Stimulated activated CD8-positive, alpha-beta memory T cell treated with anti-CD3 and anti-CD28 coated beads, Interleukin-4, amount 100 ng/mL, for 4 hours (primary cell): Measurements from ENCODE around the gene PEX14.

Experiments
- DNase-seq, 2 donors: peaks; one replicate each; pipeline ENCODE4 v3.0.0-alpha.2; 2020; ENCODE audit warnings: low read depth in 2 of 2, low spot score in 1 of 2

Gene PEX14

DNA sequence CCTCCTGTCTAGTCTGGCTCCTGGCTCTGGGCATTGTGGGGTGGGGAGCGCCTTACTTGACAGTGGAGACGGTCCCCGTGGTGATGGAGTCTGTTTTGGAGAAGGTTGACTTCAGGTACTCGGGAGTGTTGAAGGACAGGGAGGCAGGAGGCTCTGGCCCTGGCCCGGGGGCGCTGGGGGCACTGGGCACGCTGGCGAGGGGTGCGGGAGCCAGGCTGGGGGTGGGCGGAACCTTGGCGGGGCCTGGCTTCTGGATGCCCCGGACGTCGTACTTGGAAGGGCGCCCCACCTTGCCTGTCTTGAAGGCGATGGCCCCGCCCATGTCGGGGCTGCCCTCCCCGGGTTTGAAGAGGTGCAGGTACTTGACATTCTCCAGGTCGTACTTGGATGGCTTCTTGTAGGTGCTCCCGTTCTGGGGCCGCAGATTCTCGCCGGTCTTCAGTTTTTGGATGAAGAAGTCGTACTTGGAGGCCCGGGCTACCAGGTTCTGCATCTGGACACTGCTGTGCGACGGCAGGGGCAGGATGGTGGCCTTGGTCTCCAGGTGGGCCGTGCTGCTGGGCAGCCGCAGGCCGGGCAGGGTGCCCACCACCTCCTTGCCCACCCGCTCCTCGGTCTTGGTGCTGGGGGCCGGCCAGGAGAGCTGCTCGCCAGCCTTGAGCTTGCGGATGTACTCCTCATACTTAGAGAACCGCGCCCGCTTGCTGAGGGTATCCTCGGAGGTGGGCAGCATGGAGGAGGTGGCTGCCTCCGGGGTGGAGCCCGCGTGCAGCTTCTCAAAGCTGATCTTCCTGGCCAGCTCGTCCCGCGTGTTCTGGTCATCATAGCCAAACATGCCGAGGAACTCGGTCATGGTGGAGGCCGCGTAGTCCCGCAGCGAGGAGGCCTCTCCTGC lies 185.1 kb downstream of the PEX14 start:
- DNase-seq = no peak

DNA sequence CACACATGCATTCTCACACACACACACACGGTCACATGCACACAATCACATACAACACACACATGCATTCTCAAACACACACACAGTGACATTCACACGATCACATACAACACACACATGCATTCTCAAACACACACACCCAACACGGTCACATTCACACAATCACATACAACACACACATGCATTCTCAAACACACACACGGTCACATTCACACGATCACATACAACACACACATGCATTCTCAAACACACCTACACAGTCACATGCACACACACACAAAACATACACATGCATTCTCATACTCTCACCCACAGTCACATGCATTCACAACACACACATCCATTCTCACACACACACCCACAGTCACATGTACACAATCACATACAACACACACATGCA lies 186.7 kb downstream of the PEX14 start:
- no peak for DNase-seq

DNA sequence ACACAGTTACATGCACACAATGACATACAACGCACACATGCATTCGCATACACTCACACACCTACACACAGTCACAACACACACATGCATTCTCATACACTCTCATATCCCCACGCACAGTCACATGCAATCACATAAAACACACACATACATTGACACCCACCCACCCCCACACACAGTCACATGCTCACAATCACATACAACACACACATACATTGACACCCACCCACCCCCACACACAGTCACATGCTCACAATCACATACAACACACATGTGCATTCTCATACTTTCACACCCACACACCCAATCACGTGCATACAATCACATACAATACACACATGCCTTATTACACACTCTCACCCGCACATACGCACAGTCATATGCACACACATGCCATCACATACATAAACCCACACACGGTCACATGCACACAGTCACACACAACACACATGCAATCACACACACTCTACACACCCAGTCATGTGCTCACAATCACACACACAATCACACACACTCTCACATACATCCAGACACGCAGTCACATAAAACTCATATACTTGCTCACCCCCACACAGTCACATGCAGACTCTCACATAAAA lies 187.4 kb downstream of the PEX14 start:
- no peak for DNase-seq

DNA sequence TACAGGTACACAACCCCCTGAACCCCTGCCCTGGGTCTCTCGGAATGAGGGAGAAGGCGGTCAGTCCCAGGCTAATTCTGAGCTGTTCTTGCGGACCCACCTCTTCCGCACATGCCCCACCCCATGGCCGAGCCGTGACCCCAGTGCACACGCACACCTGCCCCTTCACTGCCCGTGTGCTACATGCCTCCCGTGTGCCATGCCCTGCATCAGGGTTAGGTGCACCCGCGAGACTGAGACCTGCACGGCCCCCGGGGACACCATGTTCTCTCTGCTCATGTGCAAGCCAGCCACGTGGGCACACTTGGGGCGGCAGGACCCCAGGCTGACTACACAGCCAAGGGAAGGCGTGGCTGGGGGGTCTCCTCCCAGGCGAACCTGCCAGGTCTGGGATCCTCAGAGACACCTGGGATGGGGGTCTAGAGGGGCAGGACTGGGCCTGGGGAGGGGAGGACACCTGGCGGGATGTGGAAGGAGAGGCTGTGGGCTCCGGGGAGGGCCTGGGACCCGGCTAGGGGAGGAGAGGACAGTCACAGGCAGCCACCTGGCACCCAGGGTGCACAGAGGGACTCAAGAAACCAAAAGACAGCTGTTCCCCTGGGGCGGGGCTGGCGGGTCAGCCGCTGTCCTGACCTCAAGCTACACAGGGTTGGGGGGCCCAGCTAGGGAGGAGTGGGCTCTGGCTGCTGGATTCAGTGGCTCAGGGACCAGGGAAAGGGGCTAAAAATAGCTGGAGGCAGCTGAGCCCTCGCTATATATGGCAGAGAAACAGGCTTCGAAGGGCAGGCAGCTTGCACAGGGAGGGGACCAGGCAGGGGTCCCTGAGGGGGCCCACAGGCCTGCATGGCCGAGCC lies 188.3 kb downstream of the PEX14 start:
- no peak for DNase-seq

DNA sequence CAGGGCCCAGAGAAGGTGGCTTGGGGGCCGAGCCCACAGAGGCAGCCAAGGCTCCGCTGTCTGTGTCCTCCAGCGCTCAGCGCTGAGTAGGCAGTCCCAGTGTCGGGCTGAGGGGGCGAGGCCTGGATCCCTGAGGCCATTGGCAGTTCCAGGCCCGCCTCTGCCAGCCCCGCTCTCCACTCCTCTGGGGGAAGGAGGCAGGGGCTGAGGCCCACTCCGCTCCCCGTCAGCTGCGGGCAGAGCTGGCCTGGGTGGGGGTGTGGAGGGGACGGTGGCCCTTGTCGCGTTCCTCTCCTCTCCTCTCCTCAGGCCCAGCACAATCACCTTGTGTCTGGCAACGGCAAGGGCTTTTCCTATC lies 188.9 kb downstream of the PEX14 start:
- no peak for DNase-seq

DNA sequence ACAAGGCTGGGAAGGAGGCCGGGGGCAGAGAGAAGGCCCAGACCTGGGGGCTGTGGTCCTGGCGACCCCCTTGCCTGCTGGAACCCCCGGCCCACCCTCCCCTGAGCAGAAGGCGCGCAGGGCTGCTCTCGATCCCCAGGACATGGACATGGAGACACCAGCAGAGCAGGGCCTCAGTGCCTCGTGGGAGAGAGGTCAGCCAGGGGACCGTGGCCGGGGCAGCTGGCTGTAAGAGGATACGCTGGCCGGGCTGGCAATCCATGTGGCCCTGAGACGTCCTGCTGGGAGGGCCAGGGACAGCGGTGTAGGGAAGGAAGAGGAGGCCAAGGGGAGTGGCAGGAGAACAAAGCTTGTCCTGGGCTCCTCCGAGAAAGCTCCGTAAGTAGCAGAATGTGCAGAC lies 189.5 kb downstream of the PEX14 start:
- DNase-seq = no peak

DNA sequence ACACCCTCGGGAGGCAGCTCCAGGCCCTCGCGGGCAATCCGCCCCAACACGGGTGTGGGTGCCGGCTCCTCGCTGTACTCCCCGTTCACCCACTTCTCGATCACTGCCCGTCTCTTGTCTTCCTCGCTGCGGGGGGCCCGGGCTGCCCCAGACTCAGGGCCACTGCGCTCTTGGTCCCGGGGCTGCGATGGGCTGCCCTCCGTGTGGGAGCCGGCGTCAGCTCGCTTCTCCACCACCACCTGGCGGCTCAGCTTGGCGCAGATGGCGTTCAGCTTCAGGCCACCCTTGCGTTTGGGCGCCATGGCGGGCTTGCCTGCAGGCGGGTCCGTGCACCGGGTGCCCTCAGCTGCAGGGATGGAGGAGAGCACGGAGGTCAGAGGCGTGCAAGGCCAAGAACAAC lies 190.5 kb downstream of the PEX14 start:
- no peak for DNase-seq

DNA sequence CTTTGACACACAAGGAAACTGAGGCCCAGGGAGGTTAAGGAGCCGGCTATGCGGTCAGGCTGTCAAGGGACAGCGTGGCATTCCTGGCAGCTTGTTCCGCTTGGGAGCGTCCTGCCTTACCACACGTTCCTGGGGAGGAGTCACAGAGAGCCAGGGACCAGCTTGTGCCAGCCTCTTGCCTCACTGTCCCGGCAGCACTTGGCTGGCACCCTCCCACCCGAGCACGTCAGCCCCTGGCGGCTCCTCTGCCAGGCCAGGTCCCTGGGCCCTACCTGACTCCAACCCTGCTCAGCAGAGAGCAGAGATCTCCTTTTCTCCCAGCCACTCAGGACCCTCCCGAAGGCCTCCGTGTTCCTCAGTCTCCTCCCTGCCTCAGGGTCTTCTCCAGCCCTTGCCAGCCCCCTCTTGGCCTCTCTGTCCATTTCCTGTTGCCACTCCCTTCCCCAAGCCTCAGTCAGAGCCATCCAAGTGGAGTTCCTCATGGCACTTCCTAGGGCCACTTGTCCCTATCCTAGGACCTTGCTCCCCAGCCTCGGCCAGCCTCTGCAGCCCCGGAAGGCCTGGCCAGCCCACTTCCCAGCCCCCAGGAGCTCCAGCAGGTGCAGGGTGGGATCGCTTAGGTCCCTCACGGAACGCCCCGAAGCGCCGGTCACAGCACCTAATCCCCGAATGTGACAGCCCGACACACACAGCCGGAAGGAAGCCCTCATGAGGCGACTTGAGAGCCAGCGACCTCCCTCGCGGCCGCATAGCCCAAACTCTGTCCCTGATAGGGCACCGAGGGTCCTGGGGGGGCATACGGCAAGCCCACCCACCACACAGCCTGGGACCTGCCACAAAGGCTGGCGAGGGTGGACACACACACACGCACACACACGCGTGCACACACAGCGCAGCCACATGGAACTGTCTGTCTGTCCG lies 191.4 kb downstream of the PEX14 start:
- no peak for DNase-seq

DNA sequence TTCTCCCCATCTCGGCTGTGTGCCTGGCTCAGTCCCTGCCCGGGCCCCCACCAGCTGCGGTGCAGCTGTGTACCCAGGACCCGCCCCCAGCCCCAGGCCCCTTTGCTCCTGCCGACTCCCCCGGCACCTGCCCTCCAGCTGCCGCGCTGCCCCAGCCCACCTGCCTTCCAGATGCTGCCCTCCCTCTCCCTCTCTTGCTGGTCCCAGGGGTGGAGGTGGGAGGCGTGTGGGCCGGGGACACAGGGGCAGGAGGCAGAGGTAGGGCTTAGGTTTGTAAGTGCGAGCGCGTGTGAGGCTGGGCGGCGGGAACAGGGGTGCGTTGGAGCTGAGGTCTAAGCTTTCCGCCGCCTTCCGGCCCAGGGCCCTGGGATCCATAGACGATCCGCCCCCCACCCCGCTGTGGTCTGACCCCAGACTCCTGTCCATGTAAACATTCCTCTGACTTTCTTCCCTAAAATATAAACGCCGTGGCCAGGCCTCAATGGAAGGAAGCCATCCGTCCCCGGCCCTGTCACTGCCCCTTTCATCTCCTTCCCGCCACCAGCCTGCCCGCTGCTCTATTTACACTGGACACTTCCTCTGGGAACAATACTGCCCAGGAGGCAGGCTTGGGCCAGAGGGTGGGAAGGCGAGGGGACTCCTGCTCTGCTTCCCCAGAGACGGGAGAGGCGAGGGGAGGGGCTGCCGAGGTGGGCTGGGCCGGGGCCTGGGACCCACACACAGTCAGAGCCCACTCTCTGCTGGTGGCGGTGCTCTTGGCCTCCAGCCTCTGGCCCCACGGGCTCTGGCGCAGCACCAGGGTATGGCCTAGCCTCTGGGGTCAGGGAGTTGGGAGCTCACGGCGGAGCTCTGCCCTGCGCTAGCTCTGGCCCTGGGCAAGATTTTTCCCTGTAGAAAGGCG lies 193.4 kb downstream of the PEX14 start:
- no peak for DNase-seq

DNA sequence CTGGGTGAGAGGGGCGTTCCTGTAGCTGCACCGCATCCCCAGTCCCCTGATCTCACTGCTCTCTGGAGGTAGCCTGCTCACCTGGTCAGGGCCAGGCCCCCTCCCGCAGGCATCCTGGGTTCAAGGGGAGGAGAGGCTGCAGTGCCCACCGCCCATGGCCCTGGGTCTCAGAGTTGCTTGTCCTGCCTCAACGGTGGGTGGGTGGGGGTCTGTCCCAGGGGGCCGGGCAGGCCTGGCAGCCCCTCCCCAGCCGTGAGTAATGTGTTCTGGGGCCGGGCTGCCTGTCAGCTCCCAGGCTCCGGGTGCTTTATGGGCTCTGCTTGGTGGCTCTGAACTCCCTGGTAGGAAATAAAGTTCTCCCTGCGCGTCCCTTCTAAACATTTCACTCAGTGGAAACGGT lies 194.8 kb downstream of the PEX14 start:
- no peak for DNase-seq

DNA sequence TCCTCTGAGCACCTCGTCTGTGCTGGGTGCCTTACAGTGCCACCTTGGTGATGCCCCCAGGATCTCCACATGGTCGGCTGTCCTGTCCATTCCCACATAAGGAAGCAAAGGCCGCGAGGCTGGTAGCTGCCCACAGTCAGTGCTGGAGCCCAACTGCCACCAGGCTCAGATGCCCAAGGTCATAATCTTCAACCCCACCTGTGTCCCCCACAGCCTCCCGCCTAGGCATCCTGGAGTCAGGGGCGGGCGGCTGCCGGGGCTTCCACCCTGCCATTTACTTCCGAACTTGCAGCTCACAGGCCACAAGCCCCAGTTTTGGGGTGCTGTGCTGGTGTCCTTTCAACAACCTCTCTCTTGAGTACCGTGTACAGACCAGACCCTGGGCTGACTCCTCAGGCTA lies 195.4 kb downstream of the PEX14 start:
- no peak for DNase-seq

DNA sequence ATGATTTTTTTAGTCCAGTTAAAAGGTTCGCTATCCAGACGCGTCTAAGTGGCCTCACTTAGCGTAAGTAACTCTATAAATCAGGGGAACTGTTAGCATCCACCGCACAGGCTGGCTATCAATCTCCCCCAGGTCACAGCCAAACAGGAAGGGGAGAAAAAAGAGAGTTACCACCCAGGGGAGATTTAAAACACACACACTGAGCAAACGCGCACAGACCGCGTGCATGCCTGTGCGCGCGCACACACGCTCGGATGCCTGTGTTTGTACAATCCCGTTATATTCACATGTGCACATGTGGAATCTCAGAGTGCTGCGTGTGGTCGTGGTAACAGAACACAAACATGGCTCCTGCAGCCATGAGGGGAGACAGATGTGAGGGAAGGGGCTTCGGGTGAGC lies 196.3 kb downstream of the PEX14 start:
- no peak for DNase-seq

DNA sequence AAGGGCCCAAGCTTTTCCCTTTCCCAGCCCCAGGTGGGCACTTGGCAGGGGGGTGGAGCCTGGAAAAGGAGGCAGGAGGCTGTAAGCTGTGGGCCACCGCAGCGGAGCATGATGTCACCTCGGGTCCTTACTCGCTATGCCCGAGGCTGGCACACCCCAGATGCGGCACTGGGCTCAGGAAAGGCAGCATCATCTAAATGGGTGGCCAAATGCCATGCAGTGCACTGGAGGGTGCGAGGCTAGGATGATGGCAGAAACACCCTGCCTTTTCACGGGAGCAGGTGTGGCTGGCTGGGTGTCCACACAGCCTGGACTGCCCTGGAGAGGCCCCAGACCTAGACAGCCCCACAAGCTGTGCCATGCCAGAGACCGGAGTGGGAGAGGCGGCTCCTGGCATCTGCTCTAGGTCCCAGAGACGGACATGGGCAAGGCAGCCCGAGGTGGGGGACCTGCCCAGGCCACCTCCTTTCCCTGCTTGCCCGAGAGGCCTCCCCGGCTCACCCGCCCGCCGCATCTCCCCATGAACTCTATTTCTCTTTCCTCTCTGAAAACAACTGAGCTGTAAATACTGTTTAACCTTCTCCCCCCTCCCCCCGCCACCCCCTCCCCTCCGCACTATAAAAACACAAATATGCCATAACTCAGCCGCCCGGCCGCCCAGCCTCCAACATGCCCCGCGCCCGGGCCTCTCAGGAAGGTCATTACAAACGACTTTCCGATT lies 197.0 kb downstream of the PEX14 start:
- DNase-seq = no peak

DNA sequence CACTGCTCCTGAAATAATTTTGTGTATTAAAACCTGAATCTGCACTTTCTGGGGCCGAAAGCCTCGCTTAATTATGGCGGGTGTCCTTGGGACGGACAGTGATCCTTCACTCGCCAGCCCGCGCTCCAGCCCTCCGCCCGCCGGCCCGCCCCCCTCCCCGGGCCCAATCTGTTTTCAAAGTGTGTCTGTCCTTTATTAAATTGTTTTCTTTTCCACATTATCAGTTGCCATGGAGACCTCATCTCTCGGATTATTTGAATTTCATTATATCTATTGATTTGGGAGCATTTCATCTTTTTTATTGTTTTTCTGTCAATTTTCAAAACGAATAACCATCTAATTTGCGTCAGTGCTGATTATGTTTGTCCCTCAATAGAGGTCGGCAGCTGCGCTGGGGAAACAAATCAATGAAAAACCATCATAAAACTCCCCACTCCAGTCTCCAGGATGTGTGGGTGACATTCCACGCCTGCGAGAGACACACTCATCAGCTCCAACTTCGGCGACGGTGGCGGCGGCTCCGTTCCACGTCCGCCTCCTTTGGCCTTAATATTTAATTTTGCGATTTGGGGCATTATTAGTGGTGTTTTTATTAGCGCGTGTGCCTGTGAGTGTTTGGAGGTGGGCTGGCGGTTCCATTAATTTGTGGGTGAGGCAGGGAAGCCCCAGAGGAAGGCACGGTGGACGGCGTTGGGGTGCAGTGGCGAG lies 197.7 kb downstream of the PEX14 start:
- DNase-seq = no peak

DNA sequence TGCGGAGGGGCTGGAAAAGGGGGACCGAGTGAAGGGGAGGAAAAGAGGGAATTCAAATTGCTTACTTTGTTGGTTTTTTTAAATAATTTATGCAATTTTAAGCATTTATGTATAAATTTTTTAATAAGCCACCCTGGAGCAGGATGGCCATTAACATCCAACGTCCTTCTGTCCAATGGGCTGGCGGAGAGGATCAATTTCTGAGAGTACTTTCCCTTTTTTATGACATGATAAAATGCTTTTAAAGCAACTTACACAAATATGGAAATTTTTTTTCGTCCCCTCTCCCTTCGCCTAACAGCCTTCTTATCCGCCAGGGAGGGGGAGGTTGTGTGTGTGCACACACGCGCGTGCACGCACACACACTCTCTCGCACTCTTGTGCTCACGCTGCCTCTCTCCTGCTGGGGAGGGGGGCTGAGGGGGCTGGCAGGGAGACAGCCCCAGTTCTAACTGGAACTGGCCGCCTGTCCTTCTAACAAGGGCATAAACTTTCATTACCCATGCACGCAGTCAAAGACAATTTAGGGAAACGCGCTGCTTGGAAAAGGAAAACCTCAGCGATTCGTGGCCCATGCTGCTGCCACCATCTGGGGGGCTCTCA lies 198.5 kb downstream of the PEX14 start:
- DNase-seq = no peak

DNA sequence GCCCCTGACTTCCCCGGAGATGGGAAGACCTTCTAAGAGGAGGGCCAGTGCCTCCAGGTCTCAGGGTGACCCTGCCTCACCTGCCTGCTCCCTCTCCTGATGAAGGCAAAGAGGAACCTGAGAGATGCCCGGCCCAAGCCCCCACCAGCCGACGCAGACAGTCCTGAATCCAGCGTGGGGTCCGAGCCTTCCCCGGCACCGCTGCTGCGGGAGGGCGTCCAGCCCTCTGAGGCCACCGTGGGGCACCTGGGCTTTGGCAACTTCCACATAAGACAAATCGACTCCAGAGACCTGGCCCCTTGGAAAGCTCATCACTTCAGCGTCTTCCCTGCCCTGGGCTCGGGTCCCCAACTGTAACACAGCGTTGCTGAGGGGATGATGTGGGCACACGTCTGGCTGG lies 199.5 kb downstream of the PEX14 start:
- no peak for DNase-seq

DNA sequence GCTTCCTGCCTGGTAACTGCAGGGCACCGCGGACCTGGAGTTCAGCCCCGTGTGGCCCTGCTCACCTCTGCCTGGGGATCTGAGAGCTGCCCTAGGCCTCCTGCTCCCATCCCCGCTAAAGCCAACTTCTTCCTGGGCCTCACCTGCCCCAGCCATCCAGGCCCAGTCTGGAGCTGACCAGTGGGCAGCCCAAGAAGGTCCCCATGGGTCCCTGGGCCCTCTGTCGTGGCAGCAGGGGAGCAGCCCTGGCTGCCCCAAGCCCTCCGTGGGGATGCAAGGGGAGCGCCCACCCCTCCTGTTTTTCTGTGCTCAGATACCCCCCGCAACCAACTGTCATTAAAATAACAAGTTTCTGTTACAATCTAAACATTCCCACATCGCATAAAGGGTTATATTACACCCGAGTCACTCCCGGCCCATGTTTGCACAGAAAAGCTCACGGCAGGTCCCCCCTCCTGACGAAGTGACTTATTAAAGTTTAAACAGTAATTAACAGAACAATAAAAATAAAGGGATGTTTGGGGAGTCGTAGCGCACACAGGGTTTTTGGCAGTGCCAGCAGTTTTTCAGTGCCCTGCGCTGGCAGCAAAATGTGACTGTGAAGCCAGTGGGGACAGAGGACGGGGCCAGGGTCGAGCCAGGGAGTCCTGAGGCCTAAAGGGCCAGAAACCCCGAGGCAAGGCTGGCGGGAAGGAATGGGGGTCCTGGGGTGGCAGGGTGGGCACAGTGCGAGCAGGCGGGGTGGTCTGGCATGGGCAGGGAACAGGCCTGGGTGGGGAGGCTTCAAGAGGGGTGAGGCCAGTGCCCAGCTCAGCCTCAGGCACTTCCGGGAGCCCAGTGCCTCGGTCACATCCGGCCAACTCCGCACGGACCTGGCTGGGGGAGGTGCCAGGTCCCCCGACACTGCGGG lies 200.2 kb downstream of the PEX14 start:
- no peak for DNase-seq
